VCaP (cell line): Measurements from ENCODE around the gene PRAME.
A peak's percentile ranks its signal among the peaks of the same experiment; 100 is the strongest.
"Not testable (repeated sequence)": the region's sequence is repeated elsewhere in the genome, so short reads cannot be mapped to it uniquely, and the experiment has no call there.

Experiments
- H3K27ac ChIP-seq: fragments of 450-650 bp; 2 replicates; pipeline ENCODE4 v1.5.1; 2017
- CTCF ChIP-seq: fragments of 450-650 bp; conservative IDR thresholded peaks from 2 replicates; pipeline ENCODE4 v1.5.1; 2017; ENCODE audit warnings: mild to moderate bottlenecking, moderate library complexity

Gene PRAME

GRCh38 chr22:22513619-22514018 is 45.4 kb downstream of the PRAME start:
- no peak overlapping the region for H3K27ac ChIP-seq
- TF ChIP-seq CTCF: no peak

GRCh38 chr22:22512951-22513350 is 46.1 kb downstream of the PRAME start:
- no peak for TF ChIP-seq CTCF
- H3K27ac ChIP-seq: no peak overlapping the region

GRCh38 chr22:22510833-22511232 is 48.2 kb downstream of the PRAME start:
- not testable (repeated sequence) for H3K27ac ChIP-seq

GRCh38 chr22:22509912-22510311 is 49.2 kb downstream of the PRAME start:
- H3K27ac ChIP-seq: not testable (repeated sequence)

- H3K27ac ChIP-seq: peak within 1 kb of the TSS; percentile 60
- TF ChIP-seq CTCF: peak; percentile 86
Observed at GRCh38 chr22:22508274-22509176, 50.5 kb downstream of the PRAME start, which contains the start of gene ZNF280B. Gene ZNF280B (minus strand): TSS chr22:22508742. CDS start chr22:22489398, 19,344 bp downstream.

- TF ChIP-seq CTCF: no peak
- H3K27ac ChIP-seq: peak overlapping the region; percentile 60; the same call in 1 of the 2 replicates
Observed at GRCh38 chr22:22507743-22508273, 51.3 kb downstream of the PRAME start.

- TF ChIP-seq CTCF: no peak
- no peak overlapping the region for H3K27ac ChIP-seq
Observed at GRCh38 chr22:22506736-22507135, 52.3 kb downstream of the PRAME start.

GRCh38 chr22:22498267-22498666 is 60.8 kb downstream of the PRAME start:
- TF ChIP-seq CTCF: no peak
- H3K27ac ChIP-seq: no peak overlapping the region
